Measurements from ENCODE around the gene PPP6R2. TPM values are rescaled to one million over a fixed set of nuclear protein-coding genes. Genes with fewer than 3 reads are reported as not detected.

PPP6R2 gene
- total and polyA plus RNA-seq, 2 of the 8 experiments (the other 6 are each of a cell fraction or from before 2014, with no cell fraction given) = 25.0 to 32.2 TPM

- no peak overlapping the region for H3K9ac ChIP-seq (replicated peaks in 1 of 4; ENCODE audit: extremely low read depth in 1 of 4, low read depth in 3 of 4, low read length in 3 of 4)
- H3K4me3 ChIP-seq (ENCODE audit: extremely low read depth in 1 of 4, insufficient read depth in 2 of 4, low read depth in 3 of 4, low read length in 4 of 4) = no peak overlapping the region
- H2AK5ac ChIP-seq (ENCODE audit: low read depth, low read length) = no peak overlapping the region
- H3K18ac ChIP-seq (ENCODE audit: extremely low read depth, low read length) = no peak overlapping the region
- H4K8ac ChIP-seq (ENCODE audit: extremely low read depth, insufficient read depth, low read length) = no peak overlapping the region
- H4K20me1 ChIP-seq (replicated peaks in 1 of 2; ENCODE audit: control insufficient read depth in 1 of 2, insufficient read depth in 2 of 2, low read length in 2 of 2) = no peaks in the 10 kb centered on the region
- H3K14ac ChIP-seq (ENCODE audit: insufficient read length) = no peak overlapping the region
- no peak for FAIRE-seq
- no peak overlapping the region for H2BK120ac ChIP-seq (replicated peaks; ENCODE audit: low read depth, low read length)
- no peaks in the 10 kb centered on the region for H3K23me2 ChIP-seq (ENCODE audit: low read depth, low read length)
- H3K79me1 ChIP-seq (ENCODE audit: low read depth, low read length) = no peaks in the 10 kb centered on the region; the same call in 1 of the 2 replicates
- H3K27ac ChIP-seq (ENCODE audit: low read depth, low read length) = no peak overlapping the region
- peaks cover 0 to 9% (median under 1%) of the 10 kb centered on the region in 4 experiments; a peak in 5 of 7 replicates for H3K4me1 ChIP-seq (replicated peaks in 1 of 4; ENCODE audit: control insufficient read depth in 3 of 4, insufficient read depth in 4 of 4, low read length in 3 of 4)
- no peak overlapping the region for H3K4me2 ChIP-seq (ENCODE audit: insufficient read depth in 1 of 2, low read depth in 2 of 2, low read length in 2 of 2)
- no peak overlapping the region for H4K91ac ChIP-seq (replicated peaks; ENCODE audit: insufficient read length, low read length)
- no peak overlapping the region for H3K23ac ChIP-seq (ENCODE audit: insufficient read length)
- ChIA-PET CTCF (ENCODE audit: partially characterized antibody) (no interaction called here), POLR2A (ENCODE audit: partially characterized antibody) (no interaction called here)
- peaks cover 0 to 5% (median 0%) of the 10 kb centered on the region in 4 experiments; a peak in 2 of 8 replicates for H3K36me3 ChIP-seq (ENCODE audit: control insufficient read depth in 2 of 4, insufficient read depth in 4 of 4, low read length in 3 of 4)
- 92% methylated on average over 4 of the region's 4 CpGs; no CpG with 5 or more reads in 1 of the 2 experiments for WGBS, 2 experiments (ENCODE audit: extremely low coverage in 1 of 2, insufficient coverage in 1 of 2, insufficient read length in 1 of 2, insufficient replicate concordance in 2 of 2, low coverage in 1 of 2, low lambda C conversion rate in 2 of 2, missing lambda C conversion rate in 1 of 2)
- H3K4ac ChIP-seq (replicated peaks; ENCODE audit: insufficient read length, low read depth, low read length) = no peak overlapping the region
- no peaks in the 10 kb centered on the region for H3K79me2 ChIP-seq (ENCODE audit: control insufficient read depth in 1 of 2, insufficient read depth in 2 of 2, low read length in 2 of 2)
- TF ChIP-seq PHF8 (conservative IDR thresholded peaks at IDR 0.05; ENCODE audit: low read depth, low read length) (no peak), SP1 (IDR thresholded peaks at IDR 0.05; ENCODE audit: low read depth, low read length) (no peak), SIRT6 (IDR thresholded peaks at IDR 0.05; ENCODE audit: low read length) (no peak), POLR2AphosphoS5 (IDR thresholded peaks at IDR 0.05; ENCODE audit: low read depth, low read length) (no peak), KDM4A (IDR thresholded peaks at IDR 0.05; ENCODE audit: low read depth, low read length, severe bottlenecking) (no peak), CBX5 (IDR thresholded peaks at IDR 0.05; ENCODE audit: low read depth, low read length) (no peak), TBP (IDR thresholded peaks at IDR 0.05; ENCODE audit: low read depth, low read length) (no peak), YY1 (IDR thresholded peaks at IDR 0.05; ENCODE audit: low read depth, low read length) (no peak), RAD21 (IDR thresholded peaks at IDR 0.05 in 1 of 2, conservative IDR thresholded peaks at IDR 0.05 in 1 of 2; ENCODE audit: low read depth in 2 of 2, low read length in 2 of 2) (no peak), CTBP2 (IDR thresholded peaks at IDR 0.05; ENCODE audit: borderline replicate concordance, insufficient read depth, insufficient read length, low read length) (no peak), TAF1 (IDR thresholded peaks at IDR 0.05; ENCODE audit: low read depth, low read length) (no peak)
- H2BK5ac ChIP-seq (ENCODE audit: low read depth, low read length) = no peak overlapping the region
- no peak overlapping the region for H2BK12ac ChIP-seq (ENCODE audit: low read depth, low read length)
- H3K9me3 ChIP-seq (ENCODE audit: insufficient read depth in 2 of 2, low read depth in 1 of 2, low read length in 1 of 2) = no peaks in the 10 kb centered on the region
- H2AFZ ChIP-seq (ENCODE audit: low read length) = no peak overlapping the region
- no peak overlapping the region for H3K56ac ChIP-seq (replicated peaks; ENCODE audit: insufficient read length, low read depth, low read length)
- no peak overlapping the region for H2BK20ac ChIP-seq (ENCODE audit: low read length)
- no peak overlapping the region for H4K5ac ChIP-seq (ENCODE audit: insufficient read length, low read depth, low read length)
- H2BK15ac ChIP-seq (ENCODE audit: low read length) = no peak overlapping the region
- H3K27me3 ChIP-seq (replicated peaks in 1 of 4; ENCODE audit: control insufficient read depth in 3 of 4, extremely low read depth in 1 of 4, insufficient read depth in 3 of 4, low read length in 3 of 4) = no peaks in the 10 kb centered on the region
- DNase-seq (ENCODE audit: low read depth in 1 of 2, low spot score in 2 of 2) = no peak
Measured at GRCh38 chr22:50401907-50402306, 58.8 kb downstream of the PPP6R2 start.
